HG02588 (cell line): ENCODE results near the gene EVA1B.

ENCODE experiments used
- ATAC-seq: cut with Tn5 transposase; IDR thresholded peaks from one replicate; pipeline ENCODE4 v1.9.1; 2021; ENCODE audit warnings: mild to moderate bottlenecking, moderate library complexity; ENCODE audit not compliant: unreplicated experiment

Gene EVA1B

GRCh38 chr1:36323636-36324352 lies at the start of gene EVA1B:
EVA1B (minus strand) TSS chr1:36323645; CDS start chr1:36323037, 608 bp downstream.
- peak; percentile 35 for ATAC-seq

- ATAC-seq = no peak
Measured at GRCh38 chr1:36372617-36373016, 49.2 kb upstream of the EVA1B start.

- ATAC-seq = no peak
Measured at GRCh38 chr1:36369061-36369861, 45.8 kb upstream of the EVA1B start.

GRCh38 chr1:36367798-36368197 lies 44.4 kb upstream of the EVA1B start:
- no peak for ATAC-seq

GRCh38 chr1:36367066-36367465 lies 43.6 kb upstream of the EVA1B start:
- no peak for ATAC-seq

- ATAC-seq = no peak
Measured at GRCh38 chr1:36366091-36366661, 42.7 kb upstream of the EVA1B start.

- ATAC-seq = no peak
Measured at GRCh38 chr1:36365381-36365780, 41.9 kb upstream of the EVA1B start.

GRCh38 chr1:36359911-36360550 lies 36.6 kb upstream of the EVA1B start:
- ATAC-seq = no peak

GRCh38 chr1:36359383-36359782 lies 35.9 kb upstream of the EVA1B start:
- no peak for ATAC-seq

- no peak for ATAC-seq
Measured at GRCh38 chr1:36358514-36359084, 35.2 kb upstream of the EVA1B start.

GRCh38 chr1:36355811-36356210 lies 32.4 kb upstream of the EVA1B start:
- no peak for ATAC-seq

GRCh38 chr1:36354486-36354885 lies 31.0 kb upstream of the EVA1B start:
- no peak for ATAC-seq

- ATAC-seq = no peak
Measured at GRCh38 chr1:36352910-36353878, 29.7 kb upstream of the EVA1B start.

GRCh38 chr1:36352125-36352909 lies 28.9 kb upstream of the EVA1B start:
- ATAC-seq = no peak

- ATAC-seq = no peak
Measured at GRCh38 chr1:36351227-36351977, 28.0 kb upstream of the EVA1B start.

- no peak for ATAC-seq
Measured at GRCh38 chr1:36350659-36351226, 27.3 kb upstream of the EVA1B start.

- ATAC-seq = no peak
Measured at GRCh38 chr1:36349839-36350238, 26.4 kb upstream of the EVA1B start.

GRCh38 chr1:36349241-36349671 lies 25.8 kb upstream of the EVA1B start:
- ATAC-seq = peak; percentile 78
